NCI-H748 treated with DMSO at 0.1 percent for 48 hours (cell line): Measurements from ENCODE around the gene ZBTB40.

ENCODE experiments used
- DNase-seq: peaks from one replicate; lab custom pipeline; 2025; lab: John Stamatoyannopoulos, UW

The ZBTB40 gene

GRCh38 chr1:22471610-22472009, 20.0 kb downstream of the ZBTB40 start:
- DNase-seq = no peak

GRCh38 chr1:22472596-22472995, 20.9 kb downstream of the ZBTB40 start:
- no peak for DNase-seq

- DNase-seq = no peak
Observed at GRCh38 chr1:22473952-22474351, 22.3 kb downstream of the ZBTB40 start.

- DNase-seq = no peak
Observed at GRCh38 chr1:22476566-22476965, 24.9 kb downstream of the ZBTB40 start.

GRCh38 chr1:22483121-22483520, 31.5 kb downstream of the ZBTB40 start:
- no peak for DNase-seq

GRCh38 chr1:22484706-22485345, 33.2 kb downstream of the ZBTB40 start:
- no peak for DNase-seq

GRCh38 chr1:22485431-22485830, 33.8 kb downstream of the ZBTB40 start:
- no peak for DNase-seq

GRCh38 chr1:22487781-22488180, 36.1 kb downstream of the ZBTB40 start:
- no peak for DNase-seq

GRCh38 chr1:22488319-22488718, 36.7 kb downstream of the ZBTB40 start:
- DNase-seq = no peak

GRCh38 chr1:22489278-22489677, 37.6 kb downstream of the ZBTB40 start:
- no peak for DNase-seq

- DNase-seq = no peak
Observed at GRCh38 chr1:22489823-22490222, 38.2 kb downstream of the ZBTB40 start.

- DNase-seq = no peak
Observed at GRCh38 chr1:22490309-22490708, 38.7 kb downstream of the ZBTB40 start.

GRCh38 chr1:22491995-22492715, 40.5 kb downstream of the ZBTB40 start:
- DNase-seq = no peak

- no peak for DNase-seq
Observed at GRCh38 chr1:22494144-22494543, 42.5 kb downstream of the ZBTB40 start.

GRCh38 chr1:22494943-22495579, 43.4 kb downstream of the ZBTB40 start:
- no peak for DNase-seq

GRCh38 chr1:22496536-22497160, 45.0 kb downstream of the ZBTB40 start:
- no peak for DNase-seq

- no peak for DNase-seq
Observed at GRCh38 chr1:22498463-22498862, 46.8 kb downstream of the ZBTB40 start.

GRCh38 chr1:22500058-22500457, 48.4 kb downstream of the ZBTB40 start:
- DNase-seq = no peak

GRCh38 chr1:22500471-22500870, 48.8 kb downstream of the ZBTB40 start:
- DNase-seq = no peak

- no peak for DNase-seq
Observed at GRCh38 chr1:22502202-22502601, 50.6 kb downstream of the ZBTB40 start.

GRCh38 chr1:22503721-22504410, 52.2 kb downstream of the ZBTB40 start:
- no peak for DNase-seq

GRCh38 chr1:22506130-22506692, 54.6 kb downstream of the ZBTB40 start:
- no peak for DNase-seq
